Naive B cell (primary cell): ENCODE measurements around the gene SMTN. TPM values are rescaled to one million over a fixed set of nuclear protein-coding genes. Genes with fewer than 3 reads are reported as not detected.
A peak's percentile ranks its signal among the peaks of the same experiment; 100 is the strongest.

Source experiments
- ATAC-seq, 2 donors: fragments of 150-1000 bp; cut with Tn5 transposase; 2 replicates each; pipeline ENCODE4 v1.10.0; 2021; ENCODE audit warnings: low read depth in 2 of 2, mild to moderate bottlenecking in 2 of 2, moderate library complexity in 2 of 2
- DNase-seq: peaks from one replicate; pipeline ENCODE4 v3.0.0; 2022
- H3K27ac Mint-ChIP-seq, 6 donors: one replicate each; pipeline ENCODE4 v1.8.0; 2020 to 2022; ENCODE audit warnings: mild to moderate bottlenecking in 6 of 6, mixed read lengths in 6 of 6, moderate library complexity in 5 of 6, inconsistent platforms in 2 of 6
- H3K27me3 Mint-ChIP-seq, 3 donors: one replicate each; pipeline ENCODE4 v1.8.0; 2021 to 2022; ENCODE audit warnings: mixed read lengths in 3 of 3, mild to moderate bottlenecking in 1 of 3
- H3K36me3 Mint-ChIP-seq, 2 donors: one replicate each; pipeline ENCODE4 v1.8.0; 2020 to 2022; ENCODE audit warnings: mixed read lengths in 2 of 2, inconsistent platforms in 1 of 2, mild to moderate bottlenecking in 1 of 2
- H3K4me1 Mint-ChIP-seq, 3 donors: one replicate each; pipeline ENCODE4 v1.8.0; 2020 to 2022; ENCODE audit warnings: mixed read lengths in 3 of 3, inconsistent platforms in 1 of 3, mild to moderate bottlenecking in 1 of 3, moderate library complexity in 1 of 3
- H3K4me3 Mint-ChIP-seq, 8 donors: one replicate each; pipeline ENCODE4 v1.8.0; 2020 to 2022; ENCODE audit warnings: mild to moderate bottlenecking in 8 of 8, mixed read lengths in 8 of 8, moderate library complexity in 8 of 8, inconsistent platforms in 2 of 8
- H3K9me3 Mint-ChIP-seq, 7 donors: one replicate each; pipeline ENCODE4 v1.8.0; 2020 to 2022; ENCODE audit warnings: mixed read lengths in 7 of 7, mild to moderate bottlenecking in 5 of 7, inconsistent platforms in 2 of 7, moderate library complexity in 1 of 7
- polyA plus RNA-seq, 6 donors: library from polyadenylated mRNA; unstranded; fragments of 300-500 nt; fragmentation: Illumina TruSeq; gene quantifications; one replicate each; pipeline ENCODE4 v1.2.3, GENCODE V29; 2021; ENCODE audit warnings: low read depth in 6 of 6

The SMTN gene
- polyA plus RNA-seq, 6 donors from 2014 or later = 0.27 to 1.0 (median 0.79) TPM; not detected in 3

GRCh38 chr22:31124811-31125465 lies 43.8 kb downstream of the SMTN start:
- Mint-ChIP-seq H3K9me3 (no peaks in the 10 kb centered on the region), H3K4me1 (peaks cover 0 to 6% (median 5%) of the 10 kb centered on the region in 3 donors)
- no peak for ATAC-seq

DNA sequence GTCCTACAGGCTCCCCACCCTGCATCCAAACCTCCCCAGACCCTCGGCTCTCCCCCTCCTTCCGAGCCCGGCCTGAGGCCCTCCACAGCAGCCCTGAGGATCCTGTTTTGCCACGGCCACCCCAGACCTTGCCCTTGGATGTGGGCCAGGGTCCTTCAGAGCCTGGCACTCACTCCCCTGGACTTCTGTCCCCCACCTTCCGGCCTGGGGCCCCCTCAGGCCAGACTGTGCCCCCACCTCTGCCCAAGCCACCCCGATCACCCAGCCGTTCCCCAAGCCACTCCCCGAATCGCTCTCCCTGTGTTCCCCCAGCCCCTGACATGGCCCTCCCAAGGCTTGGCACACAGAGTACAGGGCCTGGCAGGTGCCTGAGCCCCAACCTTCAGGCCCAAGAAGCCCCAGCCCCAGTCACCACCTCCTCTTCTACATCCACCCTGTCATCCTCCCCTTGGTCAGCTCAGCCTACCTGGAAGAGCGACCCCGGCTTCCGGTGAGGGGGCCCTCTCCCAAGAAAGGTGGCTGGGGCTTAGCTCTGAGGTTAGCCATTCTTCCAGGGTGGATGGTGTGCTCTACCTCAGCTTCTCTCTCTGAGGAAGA lies 44.5 kb downstream of the SMTN start:
- Mint-ChIP-seq H3K27me3 (peaks cover 15 to 34% (median 34%) of the 10 kb centered on the region in 3 donors), H3K36me3 (no peaks in the 10 kb centered on the region), H3K9me3 (no peaks in the 10 kb centered on the region), H3K4me1 (peaks cover 0 to 6% (median 5%) of the 10 kb centered on the region in 3 donors), H3K27ac (no peak overlapping the region), H3K4me3 (peak overlapping the region in 1 of 8 donors; percentile 25)
- ATAC-seq (no peak), DNase-seq (no peak)

More at GRCh38 chr22:31124811-31125465, 43.8 kb downstream of the SMTN start:
- H3K36me3 Mint-ChIP-seq = no peaks in the 10 kb centered on the region
- H3K4me3 Mint-ChIP-seq = peak overlapping the region in 1 of 8 donors; percentile 25
- H3K27ac Mint-ChIP-seq = no peak overlapping the region
- DNase-seq = no peak
- peaks cover 15 to 39% (median 38%) of the 10 kb centered on the region in 3 donors for H3K27me3 Mint-ChIP-seq

- ATAC-seq = no peak
- no peak overlapping the region for H3K4me3 Mint-ChIP-seq
- H3K9me3 Mint-ChIP-seq = no peaks in the 10 kb centered on the region
- no peaks in the 10 kb centered on the region for H3K36me3 Mint-ChIP-seq
- peaks cover 0 to 6% (median 5%) of the 10 kb centered on the region in 3 donors for H3K4me1 Mint-ChIP-seq
- DNase-seq = no peak
- H3K27me3 Mint-ChIP-seq = peaks cover 15 to 34% (median 34%) of the 10 kb centered on the region in 3 donors
- H3K27ac Mint-ChIP-seq = no peak overlapping the region
These were observed 45.2 kb downstream of the SMTN start for GRCh38 chr22:31126128-31126868.

DNA sequence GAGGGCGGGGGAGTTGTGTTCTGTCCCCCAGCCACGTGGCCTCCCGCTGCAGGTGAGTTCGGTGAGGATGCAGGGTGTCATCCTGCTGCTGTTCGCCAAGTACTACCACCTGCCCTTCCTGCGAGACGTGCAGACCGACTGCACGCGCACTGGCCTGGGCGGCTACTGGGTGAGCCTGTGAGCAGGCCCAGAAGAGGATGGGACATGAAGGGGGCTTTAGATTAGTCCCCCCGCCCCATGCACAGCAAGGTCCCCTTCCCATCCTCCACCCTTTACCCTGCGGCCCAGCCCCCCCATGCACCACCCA lies 45.7 kb downstream of the SMTN start:
- Mint-ChIP-seq H3K27ac (no peak overlapping the region), H3K9me3 (no peaks in the 10 kb centered on the region), H3K4me1 (peaks cover 0 to 6% (median 5%) of the 10 kb centered on the region in 3 donors), H3K4me3 (no peak overlapping the region), H3K27me3 (peaks cover 15 to 34% (median 34%) of the 10 kb centered on the region in 3 donors), H3K36me3 (no peaks in the 10 kb centered on the region)
- no peak for ATAC-seq
- no peak for DNase-seq

DNA sequence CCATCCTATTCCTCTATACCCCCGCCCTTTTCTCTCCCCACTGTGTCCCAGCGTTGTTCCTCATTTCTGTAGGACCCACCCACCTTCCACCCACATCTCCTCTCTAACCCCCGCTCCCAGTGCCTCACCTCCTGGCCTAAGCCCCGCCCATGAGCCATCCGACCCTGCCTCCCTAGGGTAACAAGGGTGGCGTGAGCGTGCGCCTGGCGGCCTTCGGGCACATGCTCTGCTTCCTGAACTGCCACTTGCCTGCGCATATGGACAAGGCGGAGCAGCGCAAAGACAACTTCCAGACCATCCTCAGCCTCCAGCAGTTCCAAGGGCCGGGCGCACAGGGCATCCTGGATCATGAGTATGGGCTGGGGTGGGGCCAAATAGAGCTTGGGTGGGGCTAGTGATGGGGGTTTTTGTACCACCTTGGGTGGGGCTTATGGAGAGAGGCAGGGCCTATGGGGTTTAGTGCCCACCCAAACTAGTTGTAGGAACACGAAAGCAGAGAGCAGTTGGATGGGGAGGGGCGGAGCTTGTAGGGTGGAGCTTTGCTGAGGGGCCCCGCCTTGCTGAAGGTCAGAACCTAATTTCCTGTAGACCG lies 46.2 kb downstream of the SMTN start:
- no peak for ATAC-seq
- Mint-ChIP-seq H3K4me3 (peak overlapping the region in 1 of 8 donors; percentile 9), H3K4me1 (peaks cover 0 to 6% (median 5%) of the 10 kb centered on the region in 3 donors), H3K27me3 (peaks cover 15 to 34% (median 34%) of the 10 kb centered on the region in 3 donors), H3K27ac (no peak overlapping the region), H3K9me3 (no peaks in the 10 kb centered on the region), H3K36me3 (no peaks in the 10 kb centered on the region)
- no peak for DNase-seq

DNA sequence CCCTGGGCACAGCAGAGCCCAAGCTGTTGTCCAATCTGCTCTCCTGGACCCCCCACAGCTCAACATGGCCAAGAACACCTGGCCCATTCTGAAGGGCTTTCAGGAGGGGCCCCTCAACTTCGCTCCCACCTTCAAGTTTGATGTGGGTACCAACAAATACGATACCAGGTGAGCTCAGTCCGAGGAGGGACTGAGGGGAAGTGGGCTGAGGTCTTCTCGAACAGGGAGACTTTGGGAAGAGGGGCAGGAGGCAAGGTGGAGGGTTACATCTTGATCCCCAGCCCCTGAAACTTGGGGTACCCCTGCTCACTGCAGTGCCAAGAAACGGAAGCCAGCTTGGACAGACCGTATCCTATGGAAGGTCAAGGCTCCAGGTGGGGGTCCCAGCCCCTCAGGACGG lies 47.0 kb downstream of the SMTN start:
- no peaks in the 10 kb centered on the region for H3K36me3 Mint-ChIP-seq
- H3K27ac Mint-ChIP-seq = no peak overlapping the region
- ATAC-seq (no peak), DNase-seq (no peak)
- H3K27me3 Mint-ChIP-seq = peaks cover 15 to 34% (median 33%) of the 10 kb centered on the region in 3 donors
- H3K4me1 Mint-ChIP-seq = peaks cover 0 to 6% (median 5%) of the 10 kb centered on the region in 3 donors
- H3K9me3 Mint-ChIP-seq = no peaks in the 10 kb centered on the region
- no peak overlapping the region for H3K4me3 Mint-ChIP-seq

GRCh38 chr22:31130873-31131272 lies 49.8 kb downstream of the SMTN start:
- H3K4me3 Mint-ChIP-seq = no peak overlapping the region
- H3K9me3 Mint-ChIP-seq = no peaks in the 10 kb centered on the region
- no peak for DNase-seq
- no peaks in the 10 kb centered on the region for H3K36me3 Mint-ChIP-seq
- peaks cover 0 to 6% (median 5%) of the 10 kb centered on the region in 3 donors for H3K4me1 Mint-ChIP-seq
- no peak for ATAC-seq
- no peak overlapping the region for H3K27ac Mint-ChIP-seq
- peaks cover 0 to 16% (median 13%) of the 10 kb centered on the region in 3 donors for H3K27me3 Mint-ChIP-seq

DNA sequence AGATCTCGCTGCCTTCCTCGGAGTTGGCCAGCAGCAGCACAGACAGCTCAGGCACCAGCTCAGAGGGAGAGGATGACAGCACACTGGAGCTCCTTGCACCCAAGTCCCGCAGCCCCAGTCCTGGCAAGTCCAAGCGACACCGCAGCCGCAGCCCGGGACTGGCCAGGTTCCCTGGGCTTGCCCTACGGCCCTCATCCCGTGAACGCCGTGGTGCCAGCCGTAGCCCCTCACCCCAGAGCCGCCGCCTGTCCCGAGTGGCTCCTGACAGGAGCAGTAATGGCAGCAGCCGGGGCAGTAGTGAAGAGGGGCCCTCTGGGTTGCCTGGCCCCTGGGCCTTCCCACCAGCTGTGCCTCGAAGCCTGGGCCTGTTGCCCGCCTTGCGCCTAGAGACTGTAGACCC lies 52.8 kb downstream of the SMTN start:
- no peaks in the 10 kb centered on the region for H3K36me3 Mint-ChIP-seq
- H3K4me3 Mint-ChIP-seq = no peak overlapping the region
- ATAC-seq (no peak), DNase-seq (no peak)
- peaks cover 0 to 7% (median 0%) of the 10 kb centered on the region in 3 donors for H3K27me3 Mint-ChIP-seq
- no peak overlapping the region for H3K27ac Mint-ChIP-seq
- no peaks in the 10 kb centered on the region for H3K9me3 Mint-ChIP-seq
- H3K4me1 Mint-ChIP-seq = no peaks in the 10 kb centered on the region

DNA sequence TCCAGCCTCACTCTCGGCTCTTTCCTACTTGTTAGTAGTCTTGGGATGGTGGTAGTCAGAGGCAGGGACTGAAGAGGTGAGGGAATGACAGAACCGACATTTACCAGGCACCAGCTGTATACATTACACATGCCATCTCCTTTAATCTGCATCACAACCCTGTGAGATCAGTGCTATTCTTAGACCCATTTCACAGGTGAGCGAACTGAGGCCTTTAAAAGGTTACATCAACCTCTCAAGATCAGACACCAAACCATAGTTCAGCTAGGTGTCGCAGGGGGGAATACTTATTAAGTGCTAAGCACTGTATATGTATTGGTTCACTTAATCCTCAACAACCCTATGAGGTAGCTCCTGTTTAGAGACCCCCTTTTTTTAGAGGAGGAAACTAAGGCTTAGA lies 53.6 kb downstream of the SMTN start:
- Mint-ChIP-seq H3K4me1 (no peaks in the 10 kb centered on the region), H3K9me3 (no peaks in the 10 kb centered on the region), H3K27ac (no peak overlapping the region), H3K36me3 (no peaks in the 10 kb centered on the region), H3K4me3 (no peak overlapping the region), H3K27me3 (peaks cover 0 to 14% (median 6%) of the 10 kb centered on the region in 3 donors)
- ATAC-seq (no peak), DNase-seq (no peak)

- no peaks in the 10 kb centered on the region for H3K9me3 Mint-ChIP-seq
- ATAC-seq = no peak
- H3K4me1 Mint-ChIP-seq = no peaks in the 10 kb centered on the region
- peaks cover 0 to 23% (median 14%) of the 10 kb centered on the region in 3 donors for H3K27me3 Mint-ChIP-seq
- no peak for DNase-seq
- H3K27ac Mint-ChIP-seq = peak overlapping the region in 1 of 6 donors; percentile 59
- H3K4me3 Mint-ChIP-seq = no peak overlapping the region
- no peaks in the 10 kb centered on the region for H3K36me3 Mint-ChIP-seq
These were observed 54.6 kb downstream of the SMTN start for GRCh38 chr22:31135706-31136105.

- Mint-ChIP-seq H3K4me3 (no peak overlapping the region), H3K27me3 (peaks cover 0 to 26% (median 17%) of the 10 kb centered on the region in 3 donors), H3K4me1 (no peaks in the 10 kb centered on the region), H3K9me3 (no peaks in the 10 kb centered on the region), H3K36me3 (no peaks in the 10 kb centered on the region), H3K27ac (no peak overlapping the region)
- no peak for ATAC-seq
- DNase-seq = no peak
These were observed 55.0 kb downstream of the SMTN start for GRCh38 chr22:31136155-31136554.

- no peak for ATAC-seq
- H3K27me3 Mint-ChIP-seq = peaks cover 0 to 32% (median 22%) of the 10 kb centered on the region in 3 donors
- no peaks in the 10 kb centered on the region for H3K36me3 Mint-ChIP-seq
- H3K9me3 Mint-ChIP-seq = no peaks in the 10 kb centered on the region
- no peak for DNase-seq
- H3K4me3 Mint-ChIP-seq = no peak overlapping the region
- H3K27ac Mint-ChIP-seq = no peak overlapping the region
- H3K4me1 Mint-ChIP-seq = no peaks in the 10 kb centered on the region
These were observed 55.6 kb downstream of the SMTN start for GRCh38 chr22:31136711-31137110.

DNA sequence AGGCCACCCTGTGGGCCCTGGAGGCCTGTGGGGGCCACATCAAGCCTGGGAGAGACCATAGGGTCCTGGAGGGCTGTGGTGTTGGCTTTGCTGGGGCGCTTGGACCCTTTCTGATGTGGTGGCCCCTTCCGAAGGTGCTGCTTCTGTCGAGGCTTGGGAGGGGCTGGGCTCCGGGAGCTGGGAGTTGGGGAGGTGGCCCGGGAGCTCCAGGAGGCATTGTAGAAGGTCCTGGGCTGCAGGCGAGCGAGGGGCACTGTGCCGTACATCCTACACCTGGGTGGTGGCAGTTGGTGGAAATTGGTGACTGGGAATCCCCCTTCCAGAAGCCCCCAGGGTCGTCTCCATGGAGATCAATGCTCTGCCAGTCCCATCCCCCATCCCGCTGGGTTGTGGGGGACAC lies 56.6 kb downstream of the SMTN start:
- H3K4me1 Mint-ChIP-seq = no peaks in the 10 kb centered on the region
- no peak overlapping the region for H3K4me3 Mint-ChIP-seq
- peaks cover 0 to 39% (median 26%) of the 10 kb centered on the region in 3 donors for H3K27me3 Mint-ChIP-seq

More for the DNA sequence above, 56.6 kb downstream of the SMTN start:
- DNase-seq (no peak), ATAC-seq (no peak)
- no peak overlapping the region for H3K27ac Mint-ChIP-seq
- no peaks in the 10 kb centered on the region for H3K36me3 Mint-ChIP-seq
- H3K9me3 Mint-ChIP-seq = no peaks in the 10 kb centered on the region
